ENCODE measurements around the gene MMP25.
A peak's percentile ranks its signal among the peaks of the same experiment; 100 is the strongest.

MMP25 gene

DNA sequence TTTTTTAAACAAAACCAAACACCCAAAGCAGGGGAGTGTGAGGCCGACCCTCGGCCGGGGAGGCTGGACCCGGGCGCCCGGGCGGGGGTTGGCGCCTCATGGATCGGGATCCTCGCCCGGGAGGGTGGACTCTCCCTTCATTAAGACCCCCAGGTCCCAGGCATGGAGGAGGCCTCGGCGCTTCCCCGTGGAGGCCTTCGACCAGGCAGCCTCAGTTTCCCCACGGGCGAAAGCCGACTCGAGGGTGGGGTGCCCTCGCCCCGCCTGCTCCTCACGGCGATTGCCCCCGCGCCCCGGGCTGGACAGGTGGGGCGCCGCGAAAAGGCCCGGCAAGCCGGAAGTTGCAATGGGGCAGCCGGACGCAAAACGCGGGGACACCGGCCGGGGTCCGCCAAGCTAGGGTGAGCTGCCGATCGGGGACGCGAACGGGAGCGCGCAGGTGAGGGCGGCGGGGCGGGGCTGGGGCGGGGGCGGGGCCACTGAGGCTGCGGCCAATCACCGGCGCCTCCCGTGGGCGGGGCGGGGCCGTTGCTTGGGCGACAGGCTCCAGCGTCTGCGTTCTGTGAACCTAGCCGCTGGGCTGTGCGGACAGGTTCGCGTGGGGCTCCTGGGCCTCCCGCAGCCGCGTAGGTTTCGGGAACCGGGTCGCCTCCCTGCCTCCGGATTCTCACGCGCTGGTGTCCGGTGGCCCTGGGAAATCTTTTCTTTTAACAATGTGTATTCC is 60.0 kb downstream of the MMP25 start:
- H3K36me3 ChIP-seq (ENCODE audit: control insufficient read depth in 1 of 2, insufficient read depth in 2 of 2, low read length in 2 of 2): no peaks in the 10 kb centered on the region
- H3K27ac ChIP-seq (ENCODE audit: low read length): peak overlapping the region; percentile 65
- no peaks in the 10 kb centered on the region for H3K27me3 ChIP-seq (ENCODE audit: low read depth, low read length)
- peak overlapping the region; percentile 64 to 65 for H3K4me3 ChIP-seq (ENCODE audit: low read depth in 1 of 2, low read length in 2 of 2)
- H3K9me3 ChIP-seq (ENCODE audit: control insufficient read depth in 1 of 2, low read length in 2 of 2): no peaks in the 10 kb centered on the region
- peaks cover 0 to 12% of the 10 kb centered on the region in 2 donors for H3K4me1 ChIP-seq (ENCODE audit: control insufficient read depth in 1 of 2, insufficient read depth in 2 of 2, low read length in 2 of 2)

All from muscle layer of duodenum (tissue), 2 donors.